NCI-H524 (cell line): ENCODE results near the gene MAP6.
A peak's percentile ranks its signal among the peaks of the same experiment; 100 is the strongest.

ENCODE experiments used
- DNase-seq, 2 experiments: peaks; one replicate each; lab custom pipeline; 2025; lab: John Stamatoyannopoulos, UW

MAP6 gene

GRCh38 chr11:75553889-75554257 is 115.0 kb downstream of the MAP6 start:
- DNase-seq: no peak

GRCh38 chr11:75553182-75553581 is 115.7 kb downstream of the MAP6 start:
- no peak for DNase-seq

DNA sequence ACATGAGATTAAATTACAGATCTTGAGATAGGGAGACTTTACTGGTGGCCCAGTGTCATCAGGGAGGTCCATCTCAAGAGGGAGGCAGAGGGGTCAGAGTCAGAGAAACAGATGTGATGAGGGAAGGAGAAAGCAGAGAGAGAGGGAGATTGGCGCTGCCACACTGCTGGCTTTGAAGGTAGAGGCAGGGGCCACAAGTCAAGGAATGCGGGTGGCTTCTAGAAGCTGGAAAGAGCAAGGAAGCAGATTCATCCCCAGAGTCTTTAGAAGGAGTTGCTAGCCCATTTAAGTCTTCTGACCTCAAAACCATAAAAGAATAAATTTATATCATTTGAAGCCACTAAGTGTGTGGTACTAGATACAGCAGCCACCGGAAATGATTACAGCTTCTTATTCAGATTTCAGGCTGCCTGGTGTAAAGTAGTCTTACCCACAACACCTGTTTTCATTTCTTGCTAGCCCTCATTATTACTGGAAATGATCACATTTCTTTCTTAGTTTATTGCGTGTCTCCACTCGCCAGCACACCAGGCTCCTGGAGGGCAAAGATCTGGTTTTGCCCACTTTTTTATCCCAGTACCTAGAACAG is 119.4 kb downstream of the MAP6 start:
- no peak for DNase-seq

DNA sequence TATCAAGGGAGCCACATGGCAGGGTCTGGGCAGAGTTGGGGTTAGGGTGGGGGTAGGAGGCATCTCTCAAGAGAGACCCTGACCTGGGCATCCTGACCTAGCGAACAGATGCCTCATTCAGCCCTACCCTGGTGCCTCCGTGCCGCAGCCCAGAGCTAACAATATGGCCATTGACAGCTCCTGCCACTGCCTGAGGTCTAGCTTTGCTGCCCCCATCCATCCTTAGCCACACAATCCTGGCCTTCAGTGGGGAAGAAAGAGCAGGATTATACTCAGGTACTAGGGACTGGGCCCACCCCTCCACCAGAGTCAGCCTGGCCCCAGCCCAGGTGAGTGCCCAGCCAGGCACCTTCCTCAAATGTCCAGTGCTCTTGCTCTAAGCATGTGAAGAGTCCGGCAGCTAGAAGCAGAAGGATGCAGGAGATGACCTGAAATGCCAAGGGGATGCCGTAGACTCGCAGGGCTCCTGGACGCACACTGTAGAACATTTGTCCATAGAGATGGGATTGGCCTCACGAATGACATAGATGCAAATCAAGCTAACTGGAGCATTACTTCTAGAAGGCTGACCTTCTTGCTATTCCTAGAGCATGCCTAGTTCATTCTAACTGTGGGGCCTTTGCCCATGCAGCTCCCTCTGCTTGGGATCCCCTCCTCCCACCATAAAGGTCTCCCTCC is 120.1 kb downstream of the MAP6 start:
- DNase-seq: no peak

- peak; percentile 4 to 69 for DNase-seq
These were observed 121.2 kb downstream of the MAP6 start for GRCh38 chr11:75547617-75548058.

GRCh38 chr11:75547177-75547576 is 121.7 kb downstream of the MAP6 start:
- no peak for DNase-seq

- no peak for DNase-seq
These were observed 125.0 kb downstream of the MAP6 start for GRCh38 chr11:75543806-75544205.

- DNase-seq: no peak
These were observed 126.8 kb downstream of the MAP6 start for GRCh38 chr11:75542088-75542438.

GRCh38 chr11:75541193-75542087 is 127.4 kb downstream of the MAP6 start:
- no peak for DNase-seq

DNA sequence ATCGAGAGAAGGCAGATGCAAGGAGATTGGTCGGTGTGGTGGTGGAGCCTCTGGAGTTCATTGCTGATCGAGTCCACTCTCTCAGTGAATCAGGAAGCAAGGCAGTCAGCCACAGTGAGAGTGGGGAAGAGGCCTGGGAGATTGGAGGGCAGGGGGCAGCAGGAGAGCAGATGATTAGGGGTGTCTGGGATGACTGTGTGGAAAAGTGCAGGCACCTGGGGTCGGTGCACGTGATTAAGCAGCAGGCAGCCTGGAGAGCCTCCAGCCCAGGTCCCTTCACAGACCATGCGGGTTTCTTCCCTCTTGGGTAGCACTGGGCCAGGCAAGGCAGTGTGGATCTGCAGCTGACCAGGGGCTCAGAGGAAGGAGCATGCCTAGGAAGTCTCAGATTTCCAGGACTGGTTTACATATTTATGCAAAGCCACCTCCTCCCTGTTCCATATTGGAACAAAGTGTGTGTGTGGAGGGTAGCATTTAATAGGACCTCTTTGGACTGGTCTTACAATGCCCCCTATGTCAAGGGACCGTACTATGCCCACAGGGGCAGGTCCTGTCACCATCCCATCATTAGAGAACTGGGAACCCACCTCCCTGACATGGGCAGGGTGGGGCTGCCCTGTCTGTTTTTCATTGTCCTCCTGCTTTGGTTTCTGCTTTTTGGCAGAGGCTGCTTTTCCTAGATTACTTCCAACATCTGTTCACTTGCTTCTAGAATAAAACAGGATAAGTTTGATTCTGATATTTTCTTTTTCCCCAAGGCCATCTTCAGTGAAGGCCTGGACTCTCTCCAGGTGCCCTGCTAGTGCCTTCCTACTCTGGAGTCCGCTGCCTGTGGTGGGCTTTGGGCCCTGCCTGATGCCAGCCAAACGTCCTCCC is 129.1 kb downstream of the MAP6 start:
- no peak for DNase-seq

GRCh38 chr11:75538150-75538942 is 130.5 kb downstream of the MAP6 start:
- no peak for DNase-seq

DNA sequence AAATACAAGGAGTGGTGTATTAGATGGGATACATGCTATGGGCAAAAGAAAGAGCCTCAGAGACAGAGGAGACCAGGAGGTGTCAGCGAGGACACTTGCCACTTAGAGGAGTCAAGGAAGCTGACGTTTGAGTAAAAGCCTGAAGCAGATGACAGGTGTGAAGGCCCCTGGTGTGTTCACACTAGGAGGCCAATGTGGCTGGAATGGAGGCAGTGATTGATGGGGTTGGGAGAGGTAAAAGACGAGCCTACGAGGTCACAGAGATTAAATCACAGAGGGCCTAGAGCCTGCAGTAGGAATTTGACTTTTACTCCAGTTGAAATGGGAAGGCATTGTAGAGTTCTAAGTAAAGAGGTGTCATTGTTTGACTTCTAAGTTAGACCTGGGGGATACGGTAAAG is 131.1 kb downstream of the MAP6 start:
- DNase-seq: no peak
